HepG2 (cell line): ENCODE results near the gene WDR91. TPM values are rescaled to one million over a fixed set of nuclear protein-coding genes. Genes with fewer than 3 reads are reported as not detected.

Source experiments
- CEBPB ChIP-seq: IDR thresholded peaks from 2 replicates; pipeline ENCODE4 v1.6.1; 2011; ENCODE audit warnings: low read depth, low read length, improper control_type of control experiment, borderline replicate concordance
- CENPT ChIP-seq: sonication (generic); formaldehyde crosslinking; IDR thresholded peaks from 2 replicates; pipeline ENCODE4 v1.8.0; 2022; ENCODE audit warnings: low read depth, mild to moderate bottlenecking, moderate library complexity, missing genetic modification reagents
- CREM ChIP-seq, 2 experiments: sonication (generic) in 1 of 2; formaldehyde crosslinking in 1 of 2; IDR thresholded peaks; 2 replicates each; pipeline versions ENCODE4 v1.4.0 to v1.6.1; 2016 to 2020; ENCODE audit warnings: antibody characterized with exemption in 1 of 2, mild to moderate bottlenecking in 1 of 2, missing genetic modification reagents in 1 of 2
- DNMT1 ChIP-seq: sonication (generic); formaldehyde crosslinking; IDR thresholded peaks from 2 replicates; pipeline ENCODE4 v1.5.1; 2020; ENCODE audit warnings: mild to moderate bottlenecking, missing genetic modification reagents
- ETV6 ChIP-seq: sonication (generic); formaldehyde crosslinking; conservative IDR thresholded peaks from 2 replicates; pipeline ENCODE4 v1.4.0; 2020; ENCODE audit warnings: missing genetic modification reagents
- KMT2A ChIP-seq: sonication (generic); formaldehyde crosslinking; IDR thresholded peaks from 2 replicates; pipeline ENCODE4 v1.4.0; 2020; ENCODE audit warnings: missing genetic modification reagents
- MYC ChIP-seq: sonication (generic); formaldehyde crosslinking; IDR thresholded peaks from 2 replicates; pipeline ENCODE4 v1.9.0; 2021; ENCODE audit warnings: missing genetic modification reagents, borderline replicate concordance
- PBX2 ChIP-seq: IDR thresholded peaks from 2 replicates; pipeline ENCODE4 v1.6.1; 2016; ENCODE audit warnings: control low read depth
- SP2 ChIP-seq: sonication (generic); formaldehyde crosslinking; IDR thresholded peaks from 2 replicates; pipeline ENCODE4 v1.5.1; 2020; ENCODE audit warnings: mild to moderate bottlenecking, missing genetic modification reagents
- TRIM24 ChIP-seq: sonication (generic); formaldehyde crosslinking; IDR thresholded peaks from 2 replicates; pipeline ENCODE4 v1.8.0; 2022; ENCODE audit warnings: mild to moderate bottlenecking, missing genetic modification reagents
- ZBTB43 ChIP-seq: sonication (generic); formaldehyde crosslinking; conservative IDR thresholded peaks from 2 replicates; pipeline ENCODE4 v1.4.0; 2020; ENCODE audit warnings: missing genetic modification reagents
- ZFP41 ChIP-seq: sonication (generic); formaldehyde crosslinking; IDR thresholded peaks from 2 replicates; pipeline ENCODE4 v1.4.0; 2020; ENCODE audit warnings: mild to moderate bottlenecking, missing genetic modification reagents, borderline replicate concordance
- ZNF224 ChIP-seq: sonication (generic); formaldehyde crosslinking; IDR thresholded peaks from 2 replicates; pipeline ENCODE4 v1.5.0; 2020; ENCODE audit warnings: mild to moderate bottlenecking, missing genetic modification reagents
- ZNF335 ChIP-seq: sonication (generic); formaldehyde crosslinking; IDR thresholded peaks from 2 replicates; pipeline ENCODE4 v1.4.0; 2020; ENCODE audit warnings: missing genetic modification reagents
- ZNF501 ChIP-seq: sonication (generic); formaldehyde crosslinking; IDR thresholded peaks from 2 replicates; pipeline ENCODE4 v1.5.1; 2020; ENCODE audit warnings: mild to moderate bottlenecking, moderate library complexity, missing genetic modification reagents
- ZNF724P ChIP-seq: sonication (generic); formaldehyde crosslinking; IDR thresholded peaks from 2 replicates; pipeline ENCODE4 v1.8.0; 2022; ENCODE audit warnings: missing genetic modification reagents, borderline replicate concordance
- ZNF75D ChIP-seq: sonication (generic); formaldehyde crosslinking; IDR thresholded peaks from 2 replicates; pipeline ENCODE4 v1.8.1; 2023; ENCODE audit warnings: missing genetic modification reagents, mild to moderate bottlenecking, borderline replicate concordance
- polyA plus RNA-seq, 8 experiments: library from polyadenylated mRNA; depleted of rRNA in 3 of 8; stranded (reverse) in 7 of 8; unstranded in 1 of 8; fragments of >200 nt; fragmentation: Illumina TruSeq in 4 of 8; extraction: Trizol in 4 of 8; gene quantifications; 2 replicates each; pipeline versions ENCODE4 v1.2.1 to v1.2.3, GENCODE V29; 2011 to 2016; ENCODE audit warnings: low read depth in 4 of 8, missing spikeins in 1 of 8, mixed read lengths in 1 of 8; ENCODE audit not compliant: insufficient read depth in 1 of 8
- total RNA-seq, 5 experiments: library from RNA; depleted of rRNA; stranded (reverse); fragments of >200 nt; fragmentation: Illumina TruSeq; extraction: Trizol; gene quantifications; 2 replicates each; pipeline ENCODE4 v1.2.3, GENCODE V29; 2016; ENCODE audit warnings: low read depth in 1 of 5
- TF ChIP-seq, protein P1 (sequence below): sonication (generic); formaldehyde crosslinking; conservative IDR thresholded peaks from 2 replicates; pipeline ENCODE4 v1.4.0; 2020; ENCODE audit warnings: mild to moderate bottlenecking, missing genetic modification reagents, moderate library complexity
- TF ChIP-seq, protein P2 (sequence below): sonication (generic); formaldehyde crosslinking; conservative IDR thresholded peaks from 2 replicates; pipeline ENCODE4 v1.8.1; 2023; ENCODE audit warnings: missing genetic modification reagents
- TF ChIP-seq, protein P3 (sequence below): sonication (generic); formaldehyde crosslinking; IDR thresholded peaks from 2 replicates; pipeline ENCODE4 v1.4.0; 2020; ENCODE audit warnings: missing genetic modification reagents
- TF ChIP-seq, protein P4 (sequence below): sonication (generic); formaldehyde crosslinking; IDR thresholded peaks from 2 replicates; pipeline ENCODE4 v1.5.0; 2020; ENCODE audit warnings: missing genetic modification reagents

Gene WDR91
- total and polyA plus RNA-seq, 2 of the 13 experiments (the other 11 are each of a cell fraction or from before 2014, with no cell fraction given) = 11.6 to 12.1 TPM

DNA sequence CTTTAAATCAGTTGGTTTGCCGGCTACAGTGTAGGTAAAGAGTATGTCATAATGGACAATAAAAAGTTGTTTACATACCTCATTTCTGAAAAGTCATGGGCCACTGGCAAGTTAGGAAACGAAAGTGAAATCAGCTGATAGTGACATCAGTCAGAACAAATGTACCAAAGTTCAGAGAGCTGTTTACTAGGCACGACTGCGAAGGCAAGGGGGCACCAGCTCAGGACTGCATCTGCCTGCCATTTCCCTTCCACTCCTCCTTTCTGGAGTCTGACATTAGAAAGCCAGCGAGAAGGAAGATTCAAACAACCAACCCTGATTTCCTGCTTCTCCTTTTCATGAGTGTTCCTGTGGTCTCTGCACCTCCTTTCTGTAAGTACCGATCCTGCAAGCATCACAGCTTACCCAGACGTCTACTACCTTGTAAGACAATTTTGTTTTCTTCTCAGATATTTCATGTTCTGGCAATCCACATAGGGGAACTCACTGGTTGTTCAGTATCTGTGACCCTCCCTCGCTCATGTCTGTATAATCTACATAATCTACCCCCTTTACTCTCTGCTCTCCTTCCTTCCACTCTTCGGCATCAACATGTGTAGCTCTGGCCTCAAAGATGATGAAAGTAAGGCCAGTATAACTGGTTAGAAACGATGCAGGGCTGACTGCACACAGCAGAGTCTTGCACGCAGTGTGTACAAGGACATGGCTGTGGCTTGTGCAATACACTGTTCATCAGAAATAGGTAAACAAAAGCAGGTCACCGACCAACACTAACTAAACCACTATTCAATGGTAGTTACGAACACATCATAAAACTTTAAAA, 63.2 kb downstream of the WDR91 start, which contains the start of gene TMEM140 (continued):
- TF ChIP-seq ETV6 (CRISPR knock-in tag) (no peak), ZNF75D (no peak), KMT2A (CRISPR knock-in tag) (peak; percentile 81), CEBPB (peak; percentile 99), ZFP41 (CRISPR knock-in tag) (no peak), SP2 (CRISPR knock-in tag) (no peak), ZNF724P (CRISPR knock-in tag) (no peak), CREM (IDR thresholded peaks at IDR 0.05) (peak; percentile 70), CREM (CRISPR knock-in tag; IDR thresholded peaks at IDR 0.05) (no peak), ZNF501 (peak; percentile 71), ZNF224 (CRISPR knock-in tag) (no peak), DNMT1 (CRISPR knock-in tag) (no peak), ZBTB43 (peak; percentile 61), ZNF335 (peak; percentile 19; the same call in 1 of the 2 replicates), PBX2 (CRISPR knock-in tag) (no peak), CENPT (CRISPR knock-in tag) (no peak), MYC (no peak), TRIM24 (CRISPR knock-in tag) (no peak)
- TF ChIP-seq, protein P1, sequence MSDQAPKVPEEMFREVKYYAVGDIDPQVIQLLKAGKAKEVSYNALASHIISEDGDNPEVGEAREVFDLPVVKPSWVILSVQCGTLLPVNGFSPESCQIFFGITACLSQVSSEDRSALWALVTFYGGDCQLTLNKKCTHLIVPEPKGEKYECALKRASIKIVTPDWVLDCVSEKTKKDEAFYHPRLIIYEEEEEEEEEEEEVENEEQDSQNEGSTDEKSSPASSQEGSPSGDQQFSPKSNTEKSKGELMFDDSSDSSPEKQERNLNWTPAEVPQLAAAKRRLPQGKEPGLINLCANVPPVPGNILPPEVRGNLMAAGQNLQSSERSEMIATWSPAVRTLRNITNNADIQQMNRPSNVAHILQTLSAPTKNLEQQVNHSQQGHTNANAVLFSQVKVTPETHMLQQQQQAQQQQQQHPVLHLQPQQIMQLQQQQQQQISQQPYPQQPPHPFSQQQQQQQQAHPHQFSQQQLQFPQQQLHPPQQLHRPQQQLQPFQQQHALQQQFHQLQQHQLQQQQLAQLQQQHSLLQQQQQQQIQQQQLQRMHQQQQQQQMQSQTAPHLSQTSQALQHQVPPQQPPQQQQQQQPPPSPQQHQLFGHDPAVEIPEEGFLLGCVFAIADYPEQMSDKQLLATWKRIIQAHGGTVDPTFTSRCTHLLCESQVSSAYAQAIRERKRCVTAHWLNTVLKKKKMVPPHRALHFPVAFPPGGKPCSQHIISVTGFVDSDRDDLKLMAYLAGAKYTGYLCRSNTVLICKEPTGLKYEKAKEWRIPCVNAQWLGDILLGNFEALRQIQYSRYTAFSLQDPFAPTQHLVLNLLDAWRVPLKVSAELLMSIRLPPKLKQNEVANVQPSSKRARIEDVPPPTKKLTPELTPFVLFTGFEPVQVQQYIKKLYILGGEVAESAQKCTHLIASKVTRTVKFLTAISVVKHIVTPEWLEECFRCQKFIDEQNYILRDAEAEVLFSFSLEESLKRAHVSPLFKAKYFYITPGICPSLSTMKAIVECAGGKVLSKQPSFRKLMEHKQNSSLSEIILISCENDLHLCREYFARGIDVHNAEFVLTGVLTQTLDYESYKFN (CRISPR knock-in tag) = peak; percentile 83
- TF ChIP-seq, protein P2, sequence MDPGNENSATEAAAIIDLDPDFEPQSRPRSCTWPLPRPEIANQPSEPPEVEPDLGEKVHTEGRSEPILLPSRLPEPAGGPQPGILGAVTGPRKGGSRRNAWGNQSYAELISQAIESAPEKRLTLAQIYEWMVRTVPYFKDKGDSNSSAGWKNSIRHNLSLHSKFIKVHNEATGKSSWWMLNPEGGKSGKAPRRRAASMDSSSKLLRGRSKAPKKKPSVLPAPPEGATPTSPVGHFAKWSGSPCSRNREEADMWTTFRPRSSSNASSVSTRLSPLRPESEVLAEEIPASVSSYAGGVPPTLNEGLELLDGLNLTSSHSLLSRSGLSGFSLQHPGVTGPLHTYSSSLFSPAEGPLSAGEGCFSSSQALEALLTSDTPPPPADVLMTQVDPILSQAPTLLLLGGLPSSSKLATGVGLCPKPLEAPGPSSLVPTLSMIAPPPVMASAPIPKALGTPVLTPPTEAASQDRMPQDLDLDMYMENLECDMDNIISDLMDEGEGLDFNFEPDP = no peak
- TF ChIP-seq, protein P3, sequence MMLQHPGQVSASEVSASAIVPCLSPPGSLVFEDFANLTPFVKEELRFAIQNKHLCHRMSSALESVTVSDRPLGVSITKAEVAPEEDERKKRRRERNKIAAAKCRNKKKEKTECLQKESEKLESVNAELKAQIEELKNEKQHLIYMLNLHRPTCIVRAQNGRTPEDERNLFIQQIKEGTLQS (CRISPR knock-in tag) = peak; percentile 98
- TF ChIP-seq, protein P4, sequence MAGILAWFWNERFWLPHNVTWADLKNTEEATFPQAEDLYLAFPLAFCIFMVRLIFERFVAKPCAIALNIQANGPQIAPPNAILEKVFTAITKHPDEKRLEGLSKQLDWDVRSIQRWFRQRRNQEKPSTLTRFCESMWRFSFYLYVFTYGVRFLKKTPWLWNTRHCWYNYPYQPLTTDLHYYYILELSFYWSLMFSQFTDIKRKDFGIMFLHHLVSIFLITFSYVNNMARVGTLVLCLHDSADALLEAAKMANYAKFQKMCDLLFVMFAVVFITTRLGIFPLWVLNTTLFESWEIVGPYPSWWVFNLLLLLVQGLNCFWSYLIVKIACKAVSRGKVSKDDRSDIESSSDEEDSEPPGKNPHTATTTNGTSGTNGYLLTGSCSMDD (CRISPR knock-in tag) = no peak
